GM23338 (cell line): ENCODE results near the gene SNAP47. TPM values are rescaled to one million over a fixed set of nuclear protein-coding genes. Genes with fewer than 3 reads are reported as not detected.
A peak's percentile ranks its signal among the peaks of the same experiment; 100 is the strongest.

ENCODE experiments used
- ATAC-seq: fragments of 200-7000 bp; cut with Tn5 transposase; 3 replicates; pipeline ENCODE4 v1.9.1; 2020
- DNase-seq: peaks from one replicate; pipeline ENCODE4 v3.0.0-alpha.2; 2015; ENCODE audit warnings: low spot score
- H2AFZ ChIP-seq: fragments of 200-600 bp; sonication (generic); 2 replicates; pipeline ENCODE4 v1.8.0; 2016; ENCODE audit warnings: antibody characterized with exemption, mild to moderate bottlenecking, moderate library complexity
- H3F3A ChIP-seq: fragments of 200-600 bp; sonication (generic); replicated peaks from 2 replicates; pipeline ENCODE4 v1.8.0; 2017; ENCODE audit warnings: antibody characterized with exemption, mixed run types, low read depth
- H3K27ac ChIP-seq: fragments of 200-600 bp; sonication (generic); 2 replicates; pipeline ENCODE4 v1.6.1; 2016; ENCODE audit warnings: low read depth
- H3K27me3 ChIP-seq: fragments of 200-600 bp; sonication (generic); 2 replicates; pipeline ENCODE4 v1.8.0; 2016; ENCODE audit warnings: mild to moderate bottlenecking, mixed run types, moderate library complexity; ENCODE audit not compliant: insufficient read depth
- H3K36me3 ChIP-seq: fragments of 200-600 bp; sonication (generic); 2 replicates; pipeline ENCODE4 v1.8.0; 2016; ENCODE audit warnings: mild to moderate bottlenecking; ENCODE audit not compliant: insufficient read depth
- H3K4me1 ChIP-seq: fragments of 200-600 bp; sonication (generic); 2 replicates; pipeline ENCODE4 v1.8.0; 2016; ENCODE audit warnings: mild to moderate bottlenecking, moderate library complexity; ENCODE audit not compliant: insufficient read depth
- H3K4me2 ChIP-seq: fragments of 200-600 bp; sonication (generic); 2 replicates; pipeline ENCODE4 v1.7.1; 2017; ENCODE audit warnings: mixed run types
- H3K4me3 ChIP-seq: fragments of 200-600 bp; sonication (generic); 2 replicates; pipeline ENCODE4 v1.6.1; 2016; ENCODE audit warnings: mixed run types
- H3K79me2 ChIP-seq: fragments of 200-600 bp; sonication (generic); replicated peaks from 2 replicates; pipeline ENCODE4 v1.8.0; 2017; ENCODE audit warnings: mild to moderate bottlenecking; ENCODE audit not compliant: insufficient read depth
- H3K9me2 ChIP-seq: fragments of 200-600 bp; sonication (generic); 2 replicates; pipeline ENCODE4 v1.8.0; 2017; ENCODE audit not compliant: insufficient read depth
- H4K20me1 ChIP-seq: fragments of 200-600 bp; sonication (generic); replicated peaks from 2 replicates; pipeline ENCODE4 v1.8.0; 2017; ENCODE audit warnings: mild to moderate bottlenecking; ENCODE audit not compliant: insufficient read depth
- H3K27ac Mint-ChIP-seq: 2 replicates; pipeline ENCODE4 v1.8.0; 2020; ENCODE audit warnings: inconsistent platforms, mild to moderate bottlenecking, moderate library complexity, mixed read lengths
- H3K27me3 Mint-ChIP-seq: 3 replicates; pipeline ENCODE4 v1.8.0; 2022; ENCODE audit warnings: low read depth, mild to moderate bottlenecking, moderate library complexity, mixed read lengths, inconsistent platforms; ENCODE audit not compliant: insufficient read depth, poor library complexity
- H3K36me3 Mint-ChIP-seq: 3 replicates; pipeline ENCODE4 v1.8.0; 2021; ENCODE audit warnings: low read depth, mild to moderate bottlenecking, inconsistent platforms, moderate library complexity, mixed read lengths
- H3K4me1 Mint-ChIP-seq: 3 replicates; pipeline ENCODE4 v1.8.0; 2020; ENCODE audit warnings: mild to moderate bottlenecking, inconsistent platforms, mixed read lengths
- H3K4me3 Mint-ChIP-seq: 3 replicates; pipeline ENCODE4 v1.8.0; 2021; ENCODE audit warnings: moderate library complexity, mild to moderate bottlenecking, inconsistent platforms, mixed read lengths
- H3K9me3 Mint-ChIP-seq: 3 replicates; pipeline ENCODE4 v1.8.0; 2020; ENCODE audit warnings: moderate library complexity, mild to moderate bottlenecking, inconsistent platforms, mixed read lengths
- CREB1 ChIP-seq: fragments of 250-450 bp; sonication (Bioruptor Pico); IDR thresholded peaks from 2 replicates; pipeline ENCODE4 v1.5.0; 2020; ENCODE audit warnings: low read depth, mild to moderate bottlenecking, moderate library complexity
- EZH2 ChIP-seq: fragments of 200-600 bp; sonication (generic); IDR thresholded peaks from one replicate; pipeline ENCODE4 v1.8.0; 2017; ENCODE audit warnings: antibody characterized with exemption, mild to moderate bottlenecking, low read depth; ENCODE audit not compliant: unreplicated experiment
- ZNF331 ChIP-seq: fragments of 250-450 bp; sonication (Bioruptor Pico); IDR thresholded peaks from 2 replicates; pipeline ENCODE4 v1.5.0; 2020; ENCODE audit warnings: low read depth, mild to moderate bottlenecking, moderate library complexity
- polyA plus RNA-seq: library from polyadenylated mRNA; unstranded; fragments of >200 nt; fragmentation: Nextera tagmentation; extraction: Ambion mirVana; gene quantifications from 2 replicates; pipeline ENCODE4 v1.2.1, GENCODE V29; 2016
- total RNA-seq: library from RNA; depleted of rRNA; stranded (reverse); fragments of >200 nt; shearing (Covaris generic); gene quantifications from 2 replicates; pipeline ENCODE4 v1.2.3, GENCODE V29; 2014
- TF ChIP-seq, protein P1 (sequence below), 2 experiments: fragments of 200-600 bp in 1 of 2; sonication (generic) in 1 of 2; conservative IDR thresholded peaks; 2 replicates each; pipeline versions ENCODE4 v1.5.1 to v1.6.1; 2016 to 2017; ENCODE audit warnings: antibody characterized with exemption in 2 of 2, low read depth in 2 of 2, mild to moderate bottlenecking in 2 of 2, moderate library complexity in 1 of 2
- TF ChIP-seq, protein P2 (sequence below): IDR thresholded peaks from one replicate; pipeline ENCODE4 v1.6.1; 2018; ENCODE audit warnings: antibody characterized with exemption; ENCODE audit not compliant: unreplicated experiment
- TF ChIP-seq, protein P3 (sequence below): fragments of 250-450 bp; sonication (Bioruptor Pico); IDR thresholded peaks from 2 replicates; pipeline ENCODE4 v1.5.0; 2020; ENCODE audit warnings: mild to moderate bottlenecking, moderate library complexity

SNAP47 gene
- total and polyA plus RNA-seq, 2 experiments from 2014 or later = 19.5 to 51.8 TPM

DNA sequence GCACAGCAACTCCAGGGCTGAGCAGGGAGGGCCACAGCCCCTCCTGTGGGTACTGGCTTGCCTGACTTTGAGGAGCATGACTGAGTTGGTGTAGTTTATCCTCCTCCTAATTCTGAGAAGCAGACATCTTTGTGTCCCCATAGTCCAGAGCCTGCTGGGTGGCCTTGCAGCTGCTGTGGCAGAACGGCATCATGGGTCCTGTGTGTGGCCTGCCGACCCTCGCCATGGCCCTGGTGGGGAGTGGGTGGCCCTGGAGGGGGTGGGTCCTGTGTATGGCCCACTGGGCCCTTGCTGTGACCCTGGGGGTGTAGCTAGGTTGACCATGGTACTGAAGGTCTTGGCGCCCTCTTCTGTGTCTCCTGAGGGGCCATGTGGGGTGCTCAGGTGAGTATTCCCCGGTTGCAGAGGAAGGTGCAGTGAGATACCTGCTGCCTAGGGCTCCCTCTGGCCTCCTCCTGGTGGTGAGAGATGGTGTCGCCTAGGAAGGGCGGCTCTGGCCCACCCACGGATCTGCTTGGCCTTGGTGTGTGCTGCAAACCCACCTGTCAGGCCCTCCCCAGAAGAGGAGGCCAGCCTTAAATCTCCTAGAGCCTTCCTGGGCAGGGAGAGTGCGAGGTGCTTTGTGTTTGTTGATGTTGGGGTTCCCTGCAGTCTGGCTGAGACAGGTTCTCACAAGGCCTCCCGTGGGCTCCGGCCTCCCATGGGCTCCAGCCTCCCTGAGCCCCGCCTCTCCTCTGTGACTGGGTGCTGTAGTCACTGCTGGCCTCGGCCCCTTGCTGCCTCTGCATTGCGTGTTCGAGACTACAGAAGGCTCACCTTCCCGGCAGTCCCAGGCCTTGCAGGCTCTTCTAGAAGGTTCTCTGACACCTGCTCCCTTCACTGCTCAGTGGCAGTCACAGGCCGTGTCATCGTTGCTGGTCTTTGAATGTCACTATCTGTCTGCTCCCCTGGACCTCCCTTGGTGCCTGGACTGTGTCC is 7.8 kb downstream of the SNAP47 start:
- Histone ChIP-seq H3F3A (no peaks in the 10 kb centered on the region), H3K79me2 (peaks cover 82% of the 10 kb centered on the region), H3K4me3 (no peak overlapping the region), H4K20me1 (peaks cover 22% of the 10 kb centered on the region), H3K4me1 (no peaks in the 10 kb centered on the region), H3K27me3 (no peaks in the 10 kb centered on the region), H3K36me3 (no peaks in the 10 kb centered on the region), H3K9me2 (no peaks in the 10 kb centered on the region), H2AFZ (no peak overlapping the region), H3K4me2 (no peak overlapping the region), H3K27ac (no peak overlapping the region)
- peaks cover 3% of the 10 kb centered on the region; the same call in 1 of the 3 replicates for H3K36me3 Mint-ChIP-seq
- no peak overlapping the region for H3K4me3 Mint-ChIP-seq
- DNase-seq = peak; percentile 42
- peaks cover 11% of the 10 kb centered on the region for H3K27me3 Mint-ChIP-seq
- peaks cover 13% of the 10 kb centered on the region for H3K4me1 Mint-ChIP-seq
- H3K27ac Mint-ChIP-seq = no peak overlapping the region
- H3K9me3 Mint-ChIP-seq = no peaks in the 10 kb centered on the region
- ATAC-seq = peak; percentile 88
- no peak for TF ChIP-seq ZNF331 (CRISPR knock-in tag)
- TF ChIP-seq, protein P1, sequence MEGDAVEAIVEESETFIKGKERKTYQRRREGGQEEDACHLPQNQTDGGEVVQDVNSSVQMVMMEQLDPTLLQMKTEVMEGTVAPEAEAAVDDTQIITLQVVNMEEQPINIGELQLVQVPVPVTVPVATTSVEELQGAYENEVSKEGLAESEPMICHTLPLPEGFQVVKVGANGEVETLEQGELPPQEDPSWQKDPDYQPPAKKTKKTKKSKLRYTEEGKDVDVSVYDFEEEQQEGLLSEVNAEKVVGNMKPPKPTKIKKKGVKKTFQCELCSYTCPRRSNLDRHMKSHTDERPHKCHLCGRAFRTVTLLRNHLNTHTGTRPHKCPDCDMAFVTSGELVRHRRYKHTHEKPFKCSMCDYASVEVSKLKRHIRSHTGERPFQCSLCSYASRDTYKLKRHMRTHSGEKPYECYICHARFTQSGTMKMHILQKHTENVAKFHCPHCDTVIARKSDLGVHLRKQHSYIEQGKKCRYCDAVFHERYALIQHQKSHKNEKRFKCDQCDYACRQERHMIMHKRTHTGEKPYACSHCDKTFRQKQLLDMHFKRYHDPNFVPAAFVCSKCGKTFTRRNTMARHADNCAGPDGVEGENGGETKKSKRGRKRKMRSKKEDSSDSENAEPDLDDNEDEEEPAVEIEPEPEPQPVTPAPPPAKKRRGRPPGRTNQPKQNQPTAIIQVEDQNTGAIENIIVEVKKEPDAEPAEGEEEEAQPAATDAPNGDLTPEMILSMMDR (conservative IDR thresholded peaks at IDR 0.05; ENCODE audit: low read depth in 2 of 2) = peak; percentile 32 to 36; a peak in 3 of 4 replicates
- TF ChIP-seq, protein P2, sequence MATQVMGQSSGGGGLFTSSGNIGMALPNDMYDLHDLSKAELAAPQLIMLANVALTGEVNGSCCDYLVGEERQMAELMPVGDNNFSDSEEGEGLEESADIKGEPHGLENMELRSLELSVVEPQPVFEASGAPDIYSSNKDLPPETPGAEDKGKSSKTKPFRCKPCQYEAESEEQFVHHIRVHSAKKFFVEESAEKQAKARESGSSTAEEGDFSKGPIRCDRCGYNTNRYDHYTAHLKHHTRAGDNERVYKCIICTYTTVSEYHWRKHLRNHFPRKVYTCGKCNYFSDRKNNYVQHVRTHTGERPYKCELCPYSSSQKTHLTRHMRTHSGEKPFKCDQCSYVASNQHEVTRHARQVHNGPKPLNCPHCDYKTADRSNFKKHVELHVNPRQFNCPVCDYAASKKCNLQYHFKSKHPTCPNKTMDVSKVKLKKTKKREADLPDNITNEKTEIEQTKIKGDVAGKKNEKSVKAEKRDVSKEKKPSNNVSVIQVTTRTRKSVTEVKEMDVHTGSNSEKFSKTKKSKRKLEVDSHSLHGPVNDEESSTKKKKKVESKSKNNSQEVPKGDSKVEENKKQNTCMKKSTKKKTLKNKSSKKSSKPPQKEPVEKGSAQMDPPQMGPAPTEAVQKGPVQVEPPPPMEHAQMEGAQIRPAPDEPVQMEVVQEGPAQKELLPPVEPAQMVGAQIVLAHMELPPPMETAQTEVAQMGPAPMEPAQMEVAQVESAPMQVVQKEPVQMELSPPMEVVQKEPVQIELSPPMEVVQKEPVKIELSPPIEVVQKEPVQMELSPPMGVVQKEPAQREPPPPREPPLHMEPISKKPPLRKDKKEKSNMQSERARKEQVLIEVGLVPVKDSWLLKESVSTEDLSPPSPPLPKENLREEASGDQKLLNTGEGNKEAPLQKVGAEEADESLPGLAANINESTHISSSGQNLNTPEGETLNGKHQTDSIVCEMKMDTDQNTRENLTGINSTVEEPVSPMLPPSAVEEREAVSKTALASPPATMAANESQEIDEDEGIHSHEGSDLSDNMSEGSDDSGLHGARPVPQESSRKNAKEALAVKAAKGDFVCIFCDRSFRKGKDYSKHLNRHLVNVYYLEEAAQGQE = no peak
- no peak for TF ChIP-seq EZH2
- TF ChIP-seq, protein P3, sequence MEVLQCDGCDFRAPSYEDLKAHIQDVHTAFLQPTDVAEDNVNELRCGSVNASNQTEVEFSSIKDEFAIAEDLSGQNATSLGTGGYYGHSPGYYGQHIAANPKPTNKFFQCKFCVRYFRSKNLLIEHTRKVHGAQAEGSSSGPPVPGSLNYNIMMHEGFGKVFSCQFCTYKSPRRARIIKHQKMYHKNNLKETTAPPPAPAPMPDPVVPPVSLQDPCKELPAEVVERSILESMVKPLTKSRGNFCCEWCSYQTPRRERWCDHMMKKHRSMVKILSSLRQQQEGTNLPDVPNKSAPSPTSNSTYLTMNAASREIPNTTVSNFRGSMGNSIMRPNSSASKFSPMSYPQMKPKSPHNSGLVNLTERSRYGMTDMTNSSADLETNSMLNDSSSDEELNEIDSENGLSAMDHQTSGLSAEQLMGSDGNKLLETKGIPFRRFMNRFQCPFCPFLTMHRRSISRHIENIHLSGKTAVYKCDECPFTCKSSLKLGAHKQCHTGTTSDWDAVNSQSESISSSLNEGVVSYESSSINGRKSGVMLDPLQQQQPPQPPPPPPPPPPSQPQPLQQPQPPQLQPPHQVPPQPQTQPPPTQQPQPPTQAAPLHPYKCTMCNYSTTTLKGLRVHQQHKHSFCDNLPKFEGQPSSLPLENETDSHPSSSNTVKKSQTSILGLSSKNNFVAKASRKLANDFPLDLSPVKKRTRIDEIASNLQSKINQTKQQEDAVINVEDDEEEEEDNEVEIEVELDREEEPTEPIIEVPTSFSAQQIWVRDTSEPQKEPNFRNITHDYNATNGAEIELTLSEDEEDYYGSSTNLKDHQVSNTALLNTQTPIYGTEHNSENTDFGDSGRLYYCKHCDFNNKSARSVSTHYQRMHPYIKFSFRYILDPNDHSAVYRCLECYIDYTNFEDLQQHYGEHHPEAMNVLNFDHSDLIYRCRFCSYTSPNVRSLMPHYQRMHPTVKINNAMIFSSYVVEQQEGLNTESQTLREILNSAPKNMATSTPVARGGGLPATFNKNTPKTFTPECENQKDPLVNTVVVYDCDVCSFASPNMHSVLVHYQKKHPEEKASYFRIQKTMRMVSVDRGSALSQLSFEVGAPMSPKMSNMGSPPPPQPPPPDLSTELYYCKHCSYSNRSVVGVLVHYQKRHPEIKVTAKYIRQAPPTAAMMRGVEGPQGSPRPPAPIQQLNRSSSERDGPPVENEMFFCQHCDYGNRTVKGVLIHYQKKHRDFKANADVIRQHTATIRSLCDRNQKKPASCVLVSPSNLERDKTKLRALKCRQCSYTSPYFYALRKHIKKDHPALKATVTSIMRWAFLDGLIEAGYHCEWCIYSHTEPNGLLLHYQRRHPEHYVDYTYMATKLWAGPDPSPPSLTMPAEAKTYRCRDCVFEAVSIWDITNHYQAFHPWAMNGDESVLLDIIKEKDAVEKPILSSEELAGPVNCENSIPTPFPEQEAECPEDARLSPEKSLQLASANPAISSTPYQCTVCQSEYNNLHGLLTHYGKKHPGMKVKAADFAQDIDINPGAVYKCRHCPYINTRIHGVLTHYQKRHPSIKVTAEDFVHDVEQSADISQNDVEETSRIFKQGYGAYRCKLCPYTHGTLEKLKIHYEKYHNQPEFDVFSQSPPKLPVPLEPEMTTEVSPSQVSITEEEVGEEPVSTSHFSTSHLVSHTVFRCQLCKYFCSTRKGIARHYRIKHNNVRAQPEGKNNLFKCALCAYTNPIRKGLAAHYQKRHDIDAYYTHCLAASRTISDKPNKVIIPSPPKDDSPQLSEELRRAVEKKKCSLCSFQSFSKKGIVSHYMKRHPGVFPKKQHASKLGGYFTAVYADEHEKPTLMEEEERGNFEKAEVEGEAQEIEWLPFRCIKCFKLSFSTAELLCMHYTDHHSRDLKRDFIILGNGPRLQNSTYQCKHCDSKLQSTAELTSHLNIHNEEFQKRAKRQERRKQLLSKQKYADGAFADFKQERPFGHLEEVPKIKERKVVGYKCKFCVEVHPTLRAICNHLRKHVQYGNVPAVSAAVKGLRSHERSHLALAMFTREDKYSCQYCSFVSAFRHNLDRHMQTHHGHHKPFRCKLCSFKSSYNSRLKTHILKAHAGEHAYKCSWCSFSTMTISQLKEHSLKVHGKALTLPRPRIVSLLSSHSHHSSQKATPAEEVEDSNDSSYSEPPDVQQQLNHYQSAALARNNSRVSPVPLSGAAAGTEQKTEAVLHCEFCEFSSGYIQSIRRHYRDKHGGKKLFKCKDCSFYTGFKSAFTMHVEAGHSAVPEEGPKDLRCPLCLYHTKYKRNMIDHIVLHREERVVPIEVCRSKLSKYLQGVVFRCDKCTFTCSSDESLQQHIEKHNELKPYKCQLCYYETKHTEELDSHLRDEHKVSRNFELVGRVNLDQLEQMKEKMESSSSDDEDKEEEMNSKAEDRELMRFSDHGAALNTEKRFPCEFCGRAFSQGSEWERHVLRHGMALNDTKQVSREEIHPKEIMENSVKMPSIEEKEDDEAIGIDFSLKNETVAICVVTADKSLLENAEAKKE (CRISPR knock-in tag) = no peak
- no peak for TF ChIP-seq CREB1 (CRISPR knock-in tag)
